GM12878 (cell line): Measurements from ENCODE around the gene UGT1A8.

Experiments used
- BHLHE40 ChIP-seq, 2 experiments: fragments of 450-650 bp in 1 of 2; IDR thresholded peaks; 2 replicates each; pipeline ENCODE4 v1.6.1; 2011 to 2017; ENCODE audit warnings: low read depth in 2 of 2, borderline replicate concordance in 1 of 2, improper control_type of control experiment in 1 of 2, low read length in 1 of 2, mild to moderate bottlenecking in 1 of 2
- RAD51 ChIP-seq: fragments of 450-650 bp; IDR thresholded peaks from 2 replicates; pipeline ENCODE4 v1.6.1; 2016; ENCODE audit warnings: moderate library complexity, mild to moderate bottlenecking, inconsistent platforms
- SRF ChIP-seq, 2 experiments: IDR thresholded peaks; 2 replicates each; pipeline ENCODE4 v1.6.1; 2011; ENCODE audit warnings: low read depth in 2 of 2, low read length in 2 of 2, mild to moderate bottlenecking in 1 of 2, moderate library complexity in 1 of 2
- TCF12 ChIP-seq: IDR thresholded peaks from 2 replicates; pipeline ENCODE4 v1.6.1; 2011; ENCODE audit warnings: low read depth, mild to moderate bottlenecking, low read length
- USF1 ChIP-seq: IDR thresholded peaks from 2 replicates; pipeline ENCODE4 v1.6.1; 2011; ENCODE audit warnings: borderline replicate concordance, low read depth, mild to moderate bottlenecking, moderate library complexity, mixed read lengths, low read length; ENCODE audit not compliant: insufficient read depth; ENCODE audit errors: extremely low read length
- ZNF24 ChIP-seq: fragments of 450-650 bp; IDR thresholded peaks from 2 replicates; pipeline ENCODE4 v1.6.1; 2017; ENCODE audit warnings: antibody characterized with exemption, mild to moderate bottlenecking

GRCh38 chr2:233775414-233775813, 158.0 kb downstream of the UGT1A8 start:
- TF ChIP-seq ZNF24 (no peak), BHLHE40 (IDR thresholded peaks at IDR 0.05; ENCODE audit: borderline replicate concordance in 1 of 2, low read depth in 2 of 2, low read length in 1 of 2) (no peak), TCF12 (no peak), USF1 (no peak), SRF (IDR thresholded peaks at IDR 0.05; ENCODE audit: low read depth in 2 of 2, low read length in 2 of 2) (no peak), RAD51 (no peak)
